GM19023 (cell line): Measurements from ENCODE around the gene RAG2.
A peak's percentile ranks its signal among the peaks of the same experiment; 100 is the strongest.

Experiments
- ATAC-seq: cut with Tn5 transposase; IDR thresholded peaks from one replicate; pipeline ENCODE4 v1.9.1; 2021; ENCODE audit warnings: mild to moderate bottlenecking, moderate library complexity; ENCODE audit not compliant: unreplicated experiment

The RAG2 gene

DNA sequence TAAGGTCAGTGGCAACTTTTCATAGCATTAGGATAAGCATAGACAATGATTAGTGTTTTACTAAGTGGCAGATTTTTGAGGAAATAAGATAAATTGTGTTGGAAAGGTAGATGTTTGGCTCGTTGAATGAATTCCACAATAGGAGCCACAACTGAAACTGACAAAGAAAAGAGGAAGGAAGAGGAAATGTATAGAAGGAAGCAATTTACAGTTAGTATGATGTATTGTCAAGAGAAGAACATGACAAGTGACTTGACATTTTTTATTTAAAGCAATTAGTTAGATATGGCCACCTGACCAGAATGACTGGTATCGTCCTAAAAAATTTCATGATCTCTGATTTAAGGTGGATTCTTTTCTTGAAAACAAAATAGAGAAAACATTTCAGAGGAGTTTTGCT, 3.1 kb upstream of the RAG2 start:
- ATAC-seq: no peak

DNA sequence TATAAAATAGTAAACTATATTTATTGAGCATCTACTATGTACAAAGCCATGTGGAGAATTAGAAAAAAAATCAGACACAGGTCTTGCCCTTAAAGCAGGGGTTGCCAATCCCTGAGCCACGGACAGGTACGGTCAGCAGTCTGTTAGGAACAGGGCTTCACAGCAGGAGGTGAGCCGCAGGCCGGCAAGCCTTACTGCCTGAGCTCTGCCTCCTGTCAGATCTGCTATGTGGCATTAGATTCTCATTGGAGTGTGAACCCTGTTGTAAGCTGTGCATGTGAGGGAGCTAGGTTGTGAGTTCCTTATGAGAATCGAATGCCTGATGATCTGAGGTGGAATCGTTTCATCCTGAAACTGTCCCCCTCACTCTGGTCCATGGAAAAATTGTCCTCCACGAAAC, 2.1 kb upstream of the RAG2 start:
- ATAC-seq: no peak

DNA sequence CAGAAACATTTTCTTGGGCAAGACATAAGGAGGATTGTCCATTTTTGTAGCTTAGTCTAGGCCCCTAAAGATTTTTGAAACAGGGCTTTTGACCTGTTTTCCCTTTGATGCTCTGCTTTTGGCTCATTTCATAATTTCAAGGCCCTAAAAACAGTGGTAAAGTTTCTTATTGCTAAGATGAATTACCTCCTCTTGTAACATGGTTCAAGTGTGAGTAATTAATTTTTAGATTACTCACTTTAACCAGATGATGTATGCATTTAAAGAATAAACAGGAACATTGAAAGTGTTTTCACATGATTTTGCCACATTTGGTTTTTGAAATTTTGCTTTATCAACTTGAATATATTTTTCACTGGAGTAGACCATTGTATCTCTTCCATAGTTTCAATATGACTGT, 1.2 kb downstream of the RAG2 start:
- ATAC-seq: no peak

DNA sequence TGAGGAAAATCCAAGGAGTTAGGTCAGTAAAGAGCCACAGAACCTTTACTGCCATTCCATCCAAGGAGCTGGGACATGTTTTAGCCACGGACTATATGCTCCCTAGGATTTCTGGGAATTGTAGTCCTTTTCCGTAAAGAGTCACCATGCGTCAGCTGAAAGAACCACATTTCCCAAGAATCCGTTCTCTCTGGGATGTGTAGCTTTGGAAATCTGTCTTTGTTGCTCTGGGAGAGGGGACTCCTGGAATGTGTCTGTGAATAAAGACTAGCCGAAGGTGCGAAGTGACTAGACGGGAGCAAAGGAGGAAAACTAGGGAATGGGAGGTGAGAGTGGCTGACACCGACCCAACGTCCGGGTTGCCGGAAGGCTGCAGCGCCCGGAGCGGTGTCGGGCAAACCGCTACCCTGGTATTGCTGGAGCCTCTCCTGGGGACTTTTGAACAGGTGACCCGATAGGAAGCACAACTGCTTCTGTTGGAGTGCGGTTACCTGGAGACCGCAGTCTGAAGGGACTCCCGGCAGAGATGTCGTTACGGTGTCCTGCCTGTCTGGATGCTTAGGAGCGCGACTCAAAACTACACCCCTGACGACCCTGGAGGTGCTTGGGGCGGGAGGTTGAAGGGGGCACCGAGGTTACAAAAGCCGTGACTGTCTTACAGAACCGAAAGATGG, 3.6 kb downstream of the RAG2 start, which contains the start of gene IFTAP:
Gene IFTAP (plus strand): TSS at position 187 of the 674 bp plus-strand sequence. CDS start 15,602 bp downstream, outside the sequence.
- ATAC-seq: peak; percentile 67

DNA sequence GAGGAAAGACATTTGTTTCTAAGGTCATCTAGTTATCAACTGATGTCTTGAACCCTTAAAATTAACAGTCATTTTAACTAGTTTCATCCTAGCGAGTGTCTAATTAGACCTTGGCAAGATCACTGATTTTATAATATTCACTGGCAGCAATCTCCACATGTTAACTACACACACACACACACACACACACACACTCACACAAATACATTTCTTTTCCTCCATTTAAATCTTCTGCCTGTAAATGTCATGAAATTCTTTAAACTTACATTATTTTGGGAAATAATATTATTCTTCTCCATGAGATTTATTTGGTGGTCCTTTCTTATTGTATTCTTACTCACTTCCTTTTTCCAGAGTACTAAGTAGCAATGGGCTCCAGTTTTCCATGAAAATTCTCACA, 6.6 kb downstream of the RAG2 start:
- no peak for ATAC-seq

DNA sequence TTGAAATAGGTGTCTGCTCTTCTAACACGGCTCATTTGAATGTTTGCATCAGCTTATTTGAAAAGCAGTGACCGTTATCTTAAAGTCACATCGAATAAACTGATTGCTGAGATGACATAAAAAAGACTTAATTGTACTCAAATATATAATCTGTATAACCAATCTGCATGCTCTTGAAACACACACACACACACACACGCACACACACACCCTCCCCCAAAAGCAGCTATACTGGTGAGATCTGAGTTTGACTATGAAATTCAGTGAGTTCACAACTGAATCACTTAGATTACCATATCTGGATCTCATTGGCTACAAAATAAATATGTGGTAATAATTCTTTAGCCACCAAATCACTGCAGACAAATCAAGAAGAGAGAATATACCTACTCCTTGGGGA, 7.5 kb downstream of the RAG2 start:
- ATAC-seq: no peak

DNA sequence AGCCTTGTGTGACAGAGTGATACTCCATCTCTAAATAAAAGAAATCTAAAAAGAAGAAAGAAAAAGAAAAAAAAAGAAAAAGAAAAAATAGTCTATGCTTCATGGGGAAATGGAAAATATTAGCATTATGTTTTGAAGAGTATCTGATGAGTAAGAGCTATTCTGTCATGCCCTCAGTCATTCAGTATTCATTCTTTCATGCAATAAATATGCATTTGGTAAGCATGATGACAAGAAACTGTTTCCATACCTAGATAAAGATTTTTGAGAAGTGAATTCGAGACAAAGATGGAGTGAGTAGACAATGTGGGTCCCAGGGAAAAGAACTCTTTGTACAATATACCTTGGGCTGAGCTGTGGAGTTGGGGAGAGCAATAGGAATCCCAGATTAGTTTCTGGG, 9.9 kb downstream of the RAG2 start:
- ATAC-seq: no peak

DNA sequence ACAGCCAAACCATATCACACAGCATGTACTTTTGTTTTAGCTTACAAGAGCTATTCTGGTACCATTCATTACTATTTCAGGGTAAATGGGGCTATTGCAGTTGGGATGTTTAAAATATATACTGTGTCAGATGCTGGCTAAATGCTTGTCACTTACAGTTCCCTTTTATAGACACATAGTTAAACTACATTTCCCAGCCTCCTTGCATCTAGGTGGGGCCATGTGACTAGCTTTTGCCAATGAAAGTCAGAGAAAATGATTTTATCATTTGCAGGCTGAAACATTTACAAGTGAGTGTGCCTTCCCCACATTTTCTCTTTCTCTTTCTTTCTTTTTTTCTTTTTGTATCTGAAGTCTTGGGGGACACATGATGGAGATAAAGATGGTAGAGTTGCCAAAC, 11.5 kb downstream of the RAG2 start:
- ATAC-seq: no peak

DNA sequence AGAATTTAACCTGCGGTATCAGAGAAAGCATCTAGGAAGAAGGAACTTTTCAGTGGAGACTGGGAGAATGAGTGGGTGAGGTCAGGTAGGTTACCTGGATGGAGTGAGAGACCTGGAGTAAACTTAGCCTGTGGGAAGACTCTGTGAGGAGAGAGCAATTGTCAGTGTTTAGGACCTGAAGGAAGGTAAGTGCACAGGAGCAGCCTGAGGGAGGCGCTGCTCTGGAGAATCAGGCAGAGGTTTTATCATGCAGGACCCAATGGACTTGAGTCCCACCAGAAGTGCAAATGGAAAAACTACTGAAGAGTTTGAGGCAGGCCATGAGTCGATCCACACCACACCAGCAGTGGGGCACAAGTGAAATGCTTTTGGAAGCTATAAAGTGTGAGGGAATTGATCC, 14.4 kb downstream of the RAG2 start:
- ATAC-seq: no peak

DNA sequence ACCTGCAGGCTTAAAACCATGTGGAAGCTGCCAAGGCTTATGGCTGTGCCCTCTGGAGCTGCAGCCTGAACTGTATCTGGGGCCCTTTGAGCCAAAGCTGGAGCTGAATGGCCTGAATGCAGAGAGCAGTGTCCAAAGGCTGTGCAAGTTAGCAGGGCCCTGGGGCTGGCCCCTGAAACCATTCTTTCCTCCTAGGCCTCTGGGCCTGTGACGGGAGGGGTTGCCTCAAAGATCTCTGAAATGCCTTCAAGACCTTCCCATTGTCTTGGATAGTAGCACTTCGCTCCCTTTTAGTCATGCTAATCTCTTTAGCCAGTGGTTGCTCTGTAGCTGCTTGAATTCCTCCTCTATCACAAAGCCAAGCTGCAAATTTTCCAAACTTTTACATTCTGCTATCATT, 16.5 kb downstream of the RAG2 start:
- ATAC-seq: no peak

DNA sequence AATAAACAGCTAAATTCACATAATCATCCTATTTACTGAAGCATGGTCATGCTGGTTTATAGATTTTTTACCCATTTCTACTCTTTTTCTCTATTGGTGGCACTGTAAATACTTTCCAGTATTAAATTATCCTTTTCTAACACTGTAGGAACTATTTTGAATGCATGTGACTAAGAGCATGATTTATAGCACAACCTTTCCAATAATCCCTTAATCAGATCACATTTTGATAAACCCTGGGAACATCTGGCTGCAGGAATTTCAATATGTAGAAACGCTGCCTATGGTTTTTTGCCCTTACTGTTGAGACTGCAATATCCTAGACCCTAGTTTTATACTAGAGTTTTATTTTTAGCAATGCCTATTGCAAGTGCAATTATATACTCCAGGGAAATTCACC, 19.6 kb downstream of the RAG2 start:
- ATAC-seq: no peak

DNA sequence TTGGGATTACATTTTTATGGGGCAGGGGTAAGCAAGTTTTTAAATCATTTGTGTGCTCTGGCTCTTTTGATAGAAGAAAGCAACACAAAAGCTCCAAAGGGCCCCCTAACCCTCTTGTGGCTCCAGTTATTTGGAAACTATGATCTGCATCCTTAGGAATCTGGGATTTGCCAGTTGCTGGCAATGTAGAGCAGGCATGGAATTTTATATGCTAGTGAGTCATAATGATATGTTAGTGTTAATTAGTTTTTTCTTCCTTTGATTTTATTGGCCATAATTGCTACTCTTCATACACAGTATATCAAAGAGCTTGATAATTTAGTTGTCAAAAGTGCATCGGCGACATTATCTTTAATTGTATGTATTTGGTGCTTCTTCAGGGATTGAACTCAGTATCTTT, 20.2 kb downstream of the RAG2 start:
- ATAC-seq: no peak

DNA sequence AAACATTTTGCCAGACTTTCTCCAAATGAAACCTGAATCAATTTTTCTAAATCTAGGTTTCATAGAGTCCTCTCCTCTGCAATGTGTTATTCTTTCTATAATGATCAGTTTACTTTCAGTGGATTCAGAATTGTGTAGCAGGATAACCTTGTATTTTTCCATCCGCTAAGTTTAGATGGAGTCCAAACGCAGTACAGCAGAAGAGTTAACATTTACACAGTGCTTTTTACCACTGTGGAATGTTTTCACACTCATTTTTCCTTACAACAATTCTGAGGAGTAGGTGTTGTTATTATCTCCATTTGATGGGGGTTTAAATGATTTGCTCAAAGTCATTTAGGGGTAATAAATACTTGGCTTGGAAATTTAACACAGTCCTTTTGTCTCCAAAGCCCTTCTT, 20.7 kb downstream of the RAG2 start:
- ATAC-seq: no peak

DNA sequence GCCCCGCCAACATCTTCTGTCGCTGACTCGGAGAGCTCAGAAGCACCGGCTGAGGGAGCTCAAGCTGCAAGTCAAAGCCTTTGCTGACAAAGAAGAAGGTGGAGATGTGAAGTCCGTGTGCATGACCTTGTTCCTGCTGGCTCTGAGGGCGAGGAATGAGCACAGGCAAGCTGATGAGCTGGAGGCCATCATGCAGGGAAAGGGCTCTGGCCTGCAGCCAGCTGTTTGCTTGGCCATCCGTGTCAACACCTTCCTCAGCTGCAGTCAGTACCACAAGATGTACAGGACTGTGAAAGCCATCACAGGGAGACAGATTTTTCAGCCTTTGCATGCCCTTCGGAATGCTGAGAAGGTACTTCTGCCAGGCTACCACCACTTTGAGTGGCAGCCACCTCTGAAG, 23.6 kb downstream of the RAG2 start:
- ATAC-seq: no peak

DNA sequence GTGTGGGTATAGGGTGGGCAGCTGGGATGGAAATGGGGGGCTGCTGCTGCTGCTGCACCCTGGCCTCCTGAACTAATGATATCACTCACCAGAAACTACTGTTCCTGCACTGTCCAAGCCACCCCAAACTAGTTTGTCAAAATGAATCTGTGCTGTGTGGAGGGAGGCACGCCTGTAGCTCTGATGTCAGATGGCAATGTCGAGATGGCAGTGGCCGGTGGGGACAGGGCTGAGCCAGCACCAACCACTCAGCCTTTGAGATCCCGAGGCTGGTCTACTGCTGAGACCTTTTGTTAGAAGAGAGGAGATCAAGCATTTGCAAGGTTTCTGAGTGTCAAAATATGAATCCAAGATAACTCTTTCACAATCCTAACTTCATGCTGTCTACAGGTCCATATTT, 28.9 kb downstream of the RAG2 start:
- no peak for ATAC-seq

DNA sequence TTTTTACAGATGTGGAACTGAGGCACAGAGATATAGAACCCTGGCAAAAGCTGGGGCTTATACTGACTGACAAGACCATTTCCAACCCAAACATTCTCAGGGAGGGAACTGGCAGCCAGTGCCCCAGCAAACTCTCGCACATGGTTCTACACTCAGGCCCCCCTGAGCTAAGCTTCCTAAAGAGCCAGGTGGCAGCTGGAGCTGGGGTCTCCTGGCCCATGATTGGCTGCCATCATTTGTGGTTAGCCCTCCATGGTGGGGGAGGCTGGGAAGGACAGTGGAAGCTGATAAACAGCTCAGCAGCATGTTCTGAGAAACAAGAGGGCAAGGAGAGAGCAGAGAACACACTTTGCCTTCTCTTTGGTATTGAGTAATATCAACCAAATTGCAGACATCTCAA, 30.3 kb downstream of the RAG2 start, which contains the start of gene RAG1:
Gene RAG1 (plus strand): TSS at position 314 of the 400 bp plus-strand sequence. CDS start 5,298 bp downstream, outside the sequence.
- no peak for ATAC-seq

DNA sequence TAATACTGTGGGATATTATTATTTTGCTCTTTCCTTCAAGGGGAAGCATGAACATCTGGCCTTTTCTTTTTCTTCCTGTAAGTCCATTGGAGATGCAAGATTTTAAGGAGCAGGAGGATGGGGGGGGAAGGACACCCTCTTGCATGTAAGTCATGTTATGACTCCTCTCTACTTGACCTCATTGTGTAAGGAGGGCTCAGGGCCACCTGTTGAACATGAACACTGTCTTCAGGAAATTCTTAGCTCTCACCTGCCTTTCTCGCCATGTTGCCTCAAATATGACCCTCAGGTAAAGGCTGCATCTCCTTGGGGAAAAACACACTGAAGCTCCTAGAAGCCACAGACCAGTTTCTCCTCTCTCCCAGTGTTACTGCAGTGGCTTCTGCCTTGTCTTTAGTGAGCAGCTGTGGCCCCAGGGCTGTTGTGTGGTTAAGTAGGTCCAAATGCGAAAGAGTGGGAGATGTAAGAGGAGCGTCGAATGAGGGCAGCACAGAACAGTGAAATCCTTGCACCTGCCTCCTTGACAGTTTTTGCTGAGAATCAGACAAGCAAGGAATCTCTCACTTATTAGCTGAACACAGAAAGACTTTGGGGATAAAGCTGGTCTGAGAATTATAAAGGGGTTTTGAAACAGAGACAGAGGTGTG, 31.5 kb downstream of the RAG2 start:
- ATAC-seq: no peak

DNA sequence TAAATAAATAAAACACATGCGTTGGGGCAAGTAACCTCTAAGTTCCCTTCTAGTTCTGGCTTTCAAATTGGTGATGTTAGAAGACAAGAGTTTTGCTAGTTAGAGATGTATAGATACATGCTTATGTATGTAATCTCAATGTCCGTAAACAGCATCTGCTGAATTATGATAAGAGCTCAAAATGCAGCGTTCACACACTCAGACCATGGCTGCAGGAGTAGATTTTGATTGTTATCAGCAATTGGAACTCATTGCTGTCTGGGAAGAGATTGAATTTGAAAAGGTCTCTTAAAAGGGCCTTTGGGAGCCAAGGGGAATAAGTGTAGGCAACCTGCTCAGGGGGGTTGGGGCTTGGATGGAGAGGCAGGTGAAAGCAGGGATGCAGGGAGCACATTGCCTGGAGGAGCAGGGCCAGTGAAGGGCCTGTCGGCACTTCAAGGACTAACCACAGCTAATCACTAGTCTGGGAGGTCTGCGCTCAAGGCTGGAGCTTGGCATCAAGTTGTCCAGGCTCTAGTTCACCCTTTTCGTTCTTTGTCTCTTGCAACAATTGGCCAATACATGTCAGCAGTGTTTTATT, 32.9 kb downstream of the RAG2 start:
- no peak for ATAC-seq

DNA sequence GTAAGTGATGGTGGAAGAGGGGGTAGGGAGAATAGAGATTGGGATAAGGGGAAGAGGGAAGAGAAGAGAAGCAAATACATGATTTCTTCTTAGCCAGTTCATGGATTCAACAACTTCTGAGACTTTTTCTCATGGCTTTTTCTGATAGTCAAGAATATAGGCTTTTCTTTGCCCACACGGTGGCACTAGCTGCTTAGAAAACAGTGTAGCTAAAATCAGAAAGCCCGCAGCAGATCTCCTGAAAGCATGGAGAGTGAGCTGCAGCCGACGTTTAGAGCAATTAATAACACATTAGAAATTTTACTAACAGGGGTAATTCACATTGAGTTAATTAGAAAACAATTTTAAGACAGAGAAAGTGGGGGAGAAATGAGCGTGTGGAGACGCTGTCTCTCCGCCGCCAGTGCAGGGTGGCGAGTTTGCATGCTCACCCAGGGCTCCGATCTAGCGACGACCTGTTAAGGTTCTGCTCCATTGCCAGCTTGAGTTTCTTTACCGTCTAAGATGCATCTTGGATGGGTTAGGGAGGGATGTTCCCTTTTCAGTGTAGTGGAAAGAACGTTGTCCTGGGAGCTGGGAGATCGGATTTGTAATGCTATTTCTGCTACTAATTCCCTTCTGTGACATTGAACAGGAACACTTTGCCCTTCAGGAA, 33.5 kb downstream of the RAG2 start:
- ATAC-seq: peak; percentile 57

DNA sequence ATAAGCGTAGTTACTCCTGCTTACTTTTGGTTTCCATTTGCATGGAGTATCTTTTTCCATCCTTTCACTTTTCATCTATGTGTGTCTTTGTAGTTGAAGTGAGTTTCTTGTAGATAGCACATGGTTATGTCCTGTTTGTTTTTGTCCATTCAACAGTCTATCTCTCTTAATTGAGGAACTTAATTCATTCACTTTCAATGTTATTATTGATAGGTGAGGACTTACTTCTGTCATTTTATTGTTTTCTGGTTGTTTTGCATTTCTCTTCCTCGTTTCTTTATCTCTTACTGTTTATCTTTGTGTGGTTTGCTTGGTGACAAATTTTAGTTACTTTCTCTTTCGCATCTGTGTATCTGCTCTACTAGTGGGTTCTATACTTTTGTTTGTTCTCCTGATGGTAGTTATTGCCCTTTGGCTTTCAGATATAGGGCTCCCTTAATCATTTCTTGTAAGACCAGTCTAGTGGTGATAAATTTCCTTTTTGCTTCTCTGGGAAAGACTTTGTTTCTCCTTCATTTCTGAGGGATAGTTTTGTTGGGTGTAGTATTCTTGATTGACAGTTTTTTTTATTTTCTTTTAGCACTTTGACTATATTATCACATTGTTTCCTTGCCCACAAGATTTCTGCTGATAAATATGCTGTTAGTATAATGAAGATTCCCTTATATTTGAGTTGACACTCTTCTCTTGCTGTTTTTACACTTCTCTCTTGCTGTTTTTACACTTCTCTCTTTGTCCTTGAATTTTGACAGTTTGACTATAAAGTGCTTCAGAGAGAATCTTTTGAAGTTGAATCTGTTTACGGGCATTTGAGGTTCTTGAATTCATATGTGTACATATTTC, 39.2 kb downstream of the RAG2 start:
- peak; percentile 86 for ATAC-seq

DNA sequence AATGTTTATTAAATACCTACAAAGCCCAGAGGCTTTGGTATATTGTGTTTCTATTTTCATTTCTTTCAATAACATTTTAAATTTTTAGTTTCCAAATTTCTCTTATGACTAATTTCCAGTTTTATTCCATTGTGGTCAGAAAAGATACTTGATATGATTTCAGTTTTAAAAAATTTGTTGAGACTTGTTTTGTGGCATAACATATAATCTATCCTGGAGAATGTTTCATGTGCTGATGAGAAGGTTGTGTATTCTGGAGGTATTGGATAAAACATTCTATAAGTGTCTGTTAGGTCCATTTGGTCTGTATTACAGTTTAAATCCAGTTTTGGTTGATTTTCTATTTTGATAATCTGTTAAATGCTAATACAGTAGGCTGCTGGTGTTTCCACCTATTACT, 40.0 kb downstream of the RAG2 start:
- ATAC-seq: no peak
